Hematopoietic multipotent progenitor cell treated with erythropoietin and hydrocortisone succinate and interleukin-3 and kit ligand, for 15 days (in vitro differentiated cells): ENCODE data around the gene CDK5RAP1.
A peak's percentile ranks its signal among the peaks of the same experiment; 100 is the strongest.
"Not testable (repeated sequence)": the region's sequence is repeated elsewhere in the genome, so short reads cannot be mapped to it uniquely, and the experiment has no call there.

Experiments
- DNase-seq: peaks from one replicate; pipeline ENCODE4 v3.0.0-alpha.2; 2015; ENCODE audit warnings: low spot score

The CDK5RAP1 gene

GRCh38 chr20:33401184-33401920 lies at the start of gene CDK5RAP1:
Gene CDK5RAP1 (minus strand): TSS chr20:33401519. CDS start chr20:33397064, 4,455 bp downstream.
- peak; percentile 85 for DNase-seq

DNA sequence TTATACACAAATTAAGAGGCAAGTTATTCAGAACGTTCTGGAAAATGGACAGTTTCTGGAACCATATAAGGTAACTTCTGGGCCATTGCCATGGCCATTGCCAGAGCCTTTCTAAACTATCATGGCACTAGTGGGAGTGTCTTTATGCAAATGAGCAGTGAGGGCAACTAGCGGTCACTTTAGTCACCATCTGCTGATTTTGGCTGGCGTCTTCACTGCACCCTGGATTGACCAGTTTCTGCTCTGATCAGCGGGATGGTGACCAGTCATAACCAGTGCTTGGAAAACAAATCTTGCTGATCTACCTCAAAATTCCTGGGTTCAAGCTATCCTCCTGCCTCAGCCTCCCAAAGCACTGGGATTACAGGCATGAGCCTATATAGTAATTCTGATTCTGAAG lies 49.5 kb upstream of the CDK5RAP1 start:
- DNase-seq = no peak

DNA sequence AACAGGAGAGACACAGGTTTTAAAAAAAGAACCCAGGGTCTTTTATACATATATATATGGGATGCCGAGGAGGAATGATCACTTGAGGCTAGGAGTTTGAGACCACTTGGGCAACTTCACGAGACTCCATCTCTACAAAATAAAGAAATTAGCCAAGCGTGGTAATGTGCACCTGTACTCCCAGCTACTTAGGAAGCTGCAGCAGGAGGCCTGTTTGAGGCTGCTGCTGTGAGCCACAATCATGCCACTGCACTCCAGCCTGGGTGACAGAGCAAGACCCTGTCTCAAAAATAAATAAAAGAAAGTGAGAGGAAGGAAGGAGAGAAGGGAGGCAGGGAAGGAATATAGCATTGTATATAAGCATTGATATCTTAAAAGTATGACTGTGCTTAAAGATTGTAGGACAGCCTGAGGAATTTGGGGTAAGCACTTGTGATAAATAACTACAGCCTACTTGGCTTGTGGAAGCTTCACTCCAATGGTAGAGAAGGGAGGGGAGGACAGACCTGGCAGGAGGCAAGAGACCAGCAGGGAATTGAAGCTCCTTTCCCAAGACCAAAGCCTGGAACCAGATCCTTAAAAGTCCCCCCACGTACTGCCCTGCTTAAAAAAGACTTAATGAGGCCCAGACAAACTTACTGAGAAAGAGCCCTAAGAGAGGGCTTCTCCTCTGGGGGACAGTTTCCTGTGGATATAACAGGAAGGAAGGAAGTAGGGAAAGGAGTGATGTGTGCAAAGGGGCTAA lies 44.7 kb upstream of the CDK5RAP1 start:
- DNase-seq = no peak

DNA sequence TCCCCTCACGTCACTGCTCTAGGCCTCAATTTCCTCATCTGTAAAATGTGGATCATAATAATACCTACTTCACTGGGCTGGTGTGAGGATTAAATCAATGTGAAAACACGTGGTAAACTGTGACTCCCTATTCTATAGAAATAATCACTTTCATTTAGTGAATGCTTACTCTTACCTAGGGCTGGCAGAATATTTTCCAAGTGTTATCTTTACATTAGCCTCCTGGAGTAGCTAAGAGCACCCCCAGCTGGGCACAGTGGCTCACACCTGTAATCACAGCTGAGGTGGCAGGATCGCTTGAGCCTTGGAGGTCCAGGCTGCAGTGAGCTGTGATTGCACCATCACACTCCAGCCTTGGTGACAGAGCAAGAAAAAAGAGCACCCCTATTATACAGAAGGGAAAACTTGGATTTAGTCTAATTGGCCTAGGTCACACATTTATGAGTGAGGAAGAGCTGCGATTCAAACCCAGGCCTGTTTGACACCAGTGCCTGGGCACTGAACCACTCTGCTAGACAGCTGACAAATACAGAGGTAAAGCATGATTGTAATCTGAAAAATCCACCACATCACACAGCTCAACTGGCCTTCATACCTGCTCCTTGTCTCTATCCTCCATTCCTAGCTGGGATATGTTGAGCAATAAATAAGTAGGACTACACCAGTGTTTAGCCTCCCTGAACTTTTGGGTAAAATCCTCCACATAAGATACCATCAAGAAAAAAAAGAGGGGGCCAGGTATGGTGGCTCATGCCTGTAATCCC lies 43.7 kb upstream of the CDK5RAP1 start:
- no peak for DNase-seq

GRCh38 chr20:33443512-33444239 lies 42.4 kb upstream of the CDK5RAP1 start, which contains the start of gene SNTA1:
Gene SNTA1 (minus strand): TSS chr20:33443763. CDS start chr20:33443620, 143 bp downstream.
- DNase-seq = peak; percentile 64

- DNase-seq = no peak
These were observed 41.7 kb upstream of the CDK5RAP1 start for GRCh38 chr20:33443006-33443511.

- no peak for DNase-seq
These were observed 41.1 kb upstream of the CDK5RAP1 start for GRCh38 chr20:33442136-33443005.

GRCh38 chr20:33441142-33441955 lies 40.0 kb upstream of the CDK5RAP1 start:
- DNase-seq = no peak

- not testable (repeated sequence) for DNase-seq
These were observed 39.2 kb upstream of the CDK5RAP1 start for GRCh38 chr20:33440562-33440961.

GRCh38 chr20:33438481-33438880 lies 37.2 kb upstream of the CDK5RAP1 start:
- DNase-seq = peak; percentile 21

- no peak for DNase-seq
These were observed 36.0 kb upstream of the CDK5RAP1 start for GRCh38 chr20:33437141-33437911.

DNA sequence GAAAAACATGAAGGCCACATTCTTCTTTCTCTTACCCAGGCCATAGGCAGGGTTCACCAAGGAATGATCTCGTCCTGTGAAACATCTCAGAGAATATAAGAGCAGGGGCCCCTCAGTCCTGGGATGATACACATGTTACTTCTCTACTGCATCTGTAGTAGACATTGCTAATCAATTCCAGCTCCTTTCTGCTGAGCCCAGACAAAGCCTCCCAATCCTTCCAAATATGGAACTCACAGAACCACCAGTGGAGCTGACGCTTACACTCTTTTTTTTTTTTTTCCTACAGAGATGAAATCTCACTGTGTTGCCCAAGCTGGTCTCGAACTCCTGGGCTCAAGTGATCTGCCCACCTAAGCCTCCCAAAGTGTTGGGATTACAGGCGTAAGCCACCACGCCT lies 33.1 kb upstream of the CDK5RAP1 start:
- no peak for DNase-seq

GRCh38 chr20:33433465-33434234 lies 32.3 kb upstream of the CDK5RAP1 start:
- no peak for DNase-seq

DNA sequence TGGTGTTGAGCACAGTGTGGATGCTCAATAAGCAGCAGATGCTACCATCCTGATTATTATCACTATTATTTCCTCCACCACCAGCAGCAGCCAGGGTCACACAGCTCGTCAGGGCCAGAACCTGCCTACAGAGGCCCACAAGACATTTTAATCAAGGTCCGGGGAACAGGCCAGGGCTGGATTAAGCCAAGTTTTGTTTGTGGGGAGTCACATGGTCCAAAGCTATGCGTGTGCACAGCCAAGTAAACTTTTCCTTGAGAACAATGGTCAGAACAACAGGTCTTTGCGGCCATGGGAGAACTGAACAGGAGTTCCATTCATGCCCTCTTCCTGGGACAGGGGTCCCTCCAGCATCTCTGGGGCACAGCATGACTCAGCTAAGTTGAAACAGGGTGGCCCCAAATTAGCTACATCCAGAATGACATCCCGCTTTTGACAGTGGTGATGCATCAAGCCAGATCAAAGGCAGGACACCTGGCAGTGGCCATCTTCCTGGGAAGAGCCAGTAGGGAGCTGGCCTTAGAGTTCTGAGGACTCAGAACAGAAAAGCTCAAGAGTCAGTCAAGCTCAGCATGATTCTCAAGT lies 30.6 kb upstream of the CDK5RAP1 start:
- no peak for DNase-seq

- DNase-seq = not testable (repeated sequence)
These were observed 22.6 kb upstream of the CDK5RAP1 start for GRCh38 chr20:33423875-33424274.

DNA sequence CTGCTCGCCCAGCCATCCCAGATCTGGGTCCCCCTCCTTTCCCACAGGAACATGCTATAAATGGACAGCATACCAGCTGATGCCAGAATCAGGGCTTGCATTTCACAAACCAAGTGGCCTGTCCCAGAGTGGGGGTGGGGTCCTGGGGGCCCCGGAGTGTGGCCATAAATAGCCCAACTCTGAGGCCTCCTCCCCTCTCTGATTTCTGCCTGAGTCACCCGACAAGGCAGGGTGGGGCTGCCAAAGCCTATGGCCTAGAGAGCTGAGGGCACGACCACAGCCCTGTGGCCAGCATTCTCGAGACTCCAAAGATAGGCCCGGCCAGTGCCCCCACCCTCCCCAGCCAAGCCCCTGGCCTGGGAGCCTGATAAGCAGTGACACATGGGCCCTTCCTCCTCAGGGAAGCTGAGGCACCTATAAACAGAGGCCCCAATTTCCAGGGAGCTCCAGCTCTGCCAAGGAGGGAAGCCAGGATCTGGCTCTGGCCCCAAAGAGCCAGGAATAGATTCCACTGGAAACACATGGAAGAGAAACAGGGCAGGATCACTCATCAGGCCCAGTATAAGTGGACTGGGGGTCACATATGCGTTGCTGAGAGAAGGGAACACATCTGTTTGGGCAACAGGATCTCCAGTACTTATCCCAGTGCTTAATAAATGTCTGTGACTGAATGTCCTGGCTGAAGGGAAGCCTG lies 22.0 kb upstream of the CDK5RAP1 start:
- DNase-seq = peak; percentile 34
